ENCODE results near the gene FAM187B.
"Not testable (repeated sequence)": the region's sequence is repeated elsewhere in the genome, so short reads cannot be mapped to it uniquely, and the experiment has no call there.

The FAM187B gene

DNA sequence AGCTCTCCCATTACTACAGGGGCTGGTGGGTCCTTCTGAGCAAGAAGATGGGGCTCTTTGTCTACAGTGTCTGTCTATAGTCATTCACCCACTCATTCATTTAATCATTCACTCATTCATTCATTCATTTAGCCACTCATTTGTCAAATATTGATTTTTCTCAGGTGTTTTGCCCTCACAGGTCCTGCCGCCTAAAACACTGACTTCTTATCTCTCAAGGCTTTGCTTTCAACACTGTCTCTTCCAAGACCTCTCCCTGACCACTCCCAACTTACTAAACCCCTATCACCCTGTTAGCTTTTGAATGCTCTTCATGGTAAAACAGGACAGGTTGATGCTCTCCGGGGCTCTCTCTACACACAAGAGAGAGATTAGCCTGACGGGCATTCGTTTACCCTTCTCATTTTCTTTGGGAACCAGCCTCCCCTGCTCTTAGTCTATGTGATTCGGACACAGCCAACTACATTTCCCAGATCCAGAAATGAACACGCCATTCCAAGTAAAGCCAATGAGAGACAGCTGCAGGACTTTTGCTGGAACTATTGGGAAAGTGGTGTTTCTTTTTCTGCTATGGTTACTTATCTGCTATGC is 22.7 kb downstream of the FAM187B start:
- H3K4me3 ChIP-seq (ENCODE audit: low read depth, low read length): no peak overlapping the region
- TF ChIP-seq, protein P1, sequence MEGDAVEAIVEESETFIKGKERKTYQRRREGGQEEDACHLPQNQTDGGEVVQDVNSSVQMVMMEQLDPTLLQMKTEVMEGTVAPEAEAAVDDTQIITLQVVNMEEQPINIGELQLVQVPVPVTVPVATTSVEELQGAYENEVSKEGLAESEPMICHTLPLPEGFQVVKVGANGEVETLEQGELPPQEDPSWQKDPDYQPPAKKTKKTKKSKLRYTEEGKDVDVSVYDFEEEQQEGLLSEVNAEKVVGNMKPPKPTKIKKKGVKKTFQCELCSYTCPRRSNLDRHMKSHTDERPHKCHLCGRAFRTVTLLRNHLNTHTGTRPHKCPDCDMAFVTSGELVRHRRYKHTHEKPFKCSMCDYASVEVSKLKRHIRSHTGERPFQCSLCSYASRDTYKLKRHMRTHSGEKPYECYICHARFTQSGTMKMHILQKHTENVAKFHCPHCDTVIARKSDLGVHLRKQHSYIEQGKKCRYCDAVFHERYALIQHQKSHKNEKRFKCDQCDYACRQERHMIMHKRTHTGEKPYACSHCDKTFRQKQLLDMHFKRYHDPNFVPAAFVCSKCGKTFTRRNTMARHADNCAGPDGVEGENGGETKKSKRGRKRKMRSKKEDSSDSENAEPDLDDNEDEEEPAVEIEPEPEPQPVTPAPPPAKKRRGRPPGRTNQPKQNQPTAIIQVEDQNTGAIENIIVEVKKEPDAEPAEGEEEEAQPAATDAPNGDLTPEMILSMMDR (IDR thresholded peaks at IDR 0.05; ENCODE audit: low read depth, low read length): no peak
- in situ Hi-C loops (cut with HindIII; ENCODE audit: low sequenced_read_pairs): no loop called here
- DNase-seq (ENCODE audit: low read depth, low spot score): no peak

DNA sequence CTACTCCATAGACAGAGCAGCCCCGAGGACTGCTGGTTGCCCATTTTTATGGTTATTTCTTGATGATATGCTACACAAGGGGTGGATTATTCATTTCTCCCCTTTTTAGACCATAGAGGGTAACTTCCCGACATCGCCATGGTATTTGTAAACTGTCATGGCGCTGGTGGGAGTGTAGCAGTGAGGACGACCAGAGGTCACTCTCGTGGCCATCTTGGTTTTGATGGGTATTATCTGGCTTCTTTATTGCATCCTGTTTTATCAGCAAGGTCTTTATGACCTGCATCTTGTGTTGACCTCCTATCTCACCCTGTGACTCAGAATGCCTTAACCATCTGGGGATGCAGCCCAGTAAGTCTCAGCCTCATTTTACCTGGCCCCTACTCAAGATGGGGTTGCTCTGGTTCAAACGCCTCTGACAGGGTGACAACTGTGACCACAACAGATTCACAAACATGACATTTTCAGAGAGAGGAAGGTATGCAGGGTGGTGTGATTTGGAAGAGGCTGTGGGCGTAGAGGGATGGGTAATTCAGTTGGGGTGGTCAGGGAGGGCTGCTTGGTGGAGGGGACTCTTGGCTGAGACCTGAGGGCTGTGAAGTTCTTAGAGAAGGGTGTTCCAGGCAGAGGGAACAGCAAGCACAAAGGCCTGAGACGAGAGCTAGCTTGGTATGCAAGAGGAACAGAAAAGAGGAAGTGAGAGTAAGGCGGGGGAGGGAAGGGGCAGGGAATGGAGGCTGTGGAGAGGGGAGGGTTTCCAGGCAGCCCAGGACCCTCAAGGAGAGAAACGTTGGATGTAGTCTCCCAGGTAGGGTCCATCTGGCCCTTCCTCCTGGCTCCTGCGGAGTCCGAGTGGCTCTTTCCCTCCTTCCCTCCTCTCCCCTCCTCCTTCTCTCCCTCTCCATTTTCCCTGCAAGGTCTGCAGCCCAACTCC is 23.5 kb downstream of the FAM187B start:
- in situ Hi-C loops (cut with HindIII; ENCODE audit: low sequenced_read_pairs): no loop called here
- TF ChIP-seq, protein P1 (IDR thresholded peaks at IDR 0.05; ENCODE audit: low read depth, low read length): no peak

DNA sequence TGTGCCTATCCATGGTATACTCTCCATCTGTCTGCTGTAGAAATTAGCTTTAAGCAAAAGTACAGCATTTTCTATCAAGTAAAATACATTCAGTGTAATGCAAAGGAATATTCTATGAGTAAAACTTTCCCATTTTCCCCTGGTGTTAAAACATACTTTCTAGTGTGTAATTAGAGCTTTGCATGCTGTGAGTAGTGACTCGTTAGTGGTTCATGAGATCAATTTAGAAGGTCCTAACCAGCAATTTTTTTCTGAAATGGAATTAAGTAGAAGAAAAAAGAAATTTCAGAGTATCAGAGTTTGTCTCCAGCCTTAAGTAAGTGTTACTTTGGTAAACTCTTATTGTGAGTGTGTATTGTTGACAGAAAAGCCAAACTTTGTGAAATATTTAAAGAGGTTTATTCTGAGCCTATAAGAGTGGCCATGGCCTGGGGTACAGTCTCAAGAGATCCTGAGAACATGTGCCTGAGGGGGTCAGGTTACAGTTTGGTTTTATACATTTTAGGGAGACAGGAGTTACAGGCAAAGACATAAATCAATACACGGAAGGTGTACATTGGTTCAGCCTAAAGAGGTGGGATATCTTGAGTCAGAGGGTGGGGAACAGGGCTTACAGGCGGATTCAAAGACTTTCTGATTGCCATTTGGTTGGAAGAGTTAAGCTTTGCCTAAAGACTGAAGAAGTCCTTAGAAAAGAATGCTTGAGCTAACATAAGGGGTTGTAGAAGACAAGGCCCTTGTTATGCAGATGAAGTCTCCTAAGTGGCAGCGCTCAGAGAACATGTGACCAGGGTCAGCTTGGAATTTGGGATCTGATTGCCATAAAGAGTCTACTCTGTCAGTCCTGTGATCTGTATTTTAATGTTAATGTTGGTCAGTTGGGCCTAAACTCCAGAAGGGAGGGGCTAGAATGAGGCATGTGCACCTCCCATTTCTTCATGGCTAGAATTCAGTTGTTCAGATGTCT is 25.5 kb downstream of the FAM187B start:
- in situ Hi-C loops (cut with HindIII; ENCODE audit: low sequenced_read_pairs): no loop called here
- TF ChIP-seq, protein P1 (IDR thresholded peaks at IDR 0.05; ENCODE audit: low read depth, low read length): no peak
- no peak for DNase-seq (ENCODE audit: low read depth, low spot score)
- no peak overlapping the region for H3K4me3 ChIP-seq (ENCODE audit: low read depth, low read length)

More for the DNA sequence above, 23.5 kb downstream of the FAM187B start:
- no peak overlapping the region for H3K4me3 ChIP-seq (ENCODE audit: low read depth, low read length)
- DNase-seq (ENCODE audit: low read depth, low spot score): no peak

DNA sequence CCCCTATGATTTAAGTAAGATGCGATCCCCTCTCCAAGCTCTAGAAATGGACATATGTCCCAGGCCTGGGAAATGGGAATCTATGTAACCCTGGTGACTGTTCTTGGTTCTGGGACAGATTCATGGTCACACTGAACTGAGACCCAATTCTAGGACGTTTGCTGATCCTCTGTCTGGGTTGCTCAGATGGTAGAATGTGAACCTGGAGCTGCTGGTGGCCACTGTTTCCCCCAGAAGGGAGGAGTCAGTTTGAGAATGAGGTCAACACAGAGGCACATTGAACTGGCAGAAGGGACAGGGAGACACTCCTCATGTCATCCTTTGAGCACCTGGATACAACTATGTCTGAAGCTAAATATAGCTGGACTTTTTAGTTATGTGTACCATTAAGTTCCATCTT is 29.1 kb downstream of the FAM187B start:
- TF ChIP-seq, protein P1 (IDR thresholded peaks at IDR 0.05; ENCODE audit: low read depth, low read length): no peak
- H3K4me3 ChIP-seq (ENCODE audit: low read depth, low read length): no peak overlapping the region
- in situ Hi-C loops (cut with HindIII; ENCODE audit: low sequenced_read_pairs): no loop called here
- no peak for DNase-seq (ENCODE audit: low read depth, low spot score)

DNA sequence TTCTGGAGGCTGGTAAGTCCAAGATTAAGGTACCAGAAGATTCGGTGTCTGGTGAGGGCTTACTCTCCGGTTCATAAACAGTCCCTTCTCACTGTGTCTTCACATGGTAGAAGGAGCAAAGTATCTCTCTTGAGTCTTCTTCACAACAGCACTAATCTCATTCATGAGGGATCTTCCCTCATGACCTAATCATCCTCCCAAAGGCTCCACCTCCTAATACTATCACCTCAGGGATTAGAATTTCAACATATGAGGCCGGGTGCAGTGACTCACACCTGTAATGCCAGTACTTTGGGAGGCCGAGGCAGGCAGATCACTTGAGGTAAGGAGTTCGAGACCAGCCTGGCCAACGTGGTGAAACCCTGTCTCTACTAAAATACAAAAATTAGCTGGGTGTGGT is 31.7 kb downstream of the FAM187B start:
- H3K4me3 ChIP-seq (ENCODE audit: low read depth, low read length); in situ Hi-C loops (cut with HindIII; ENCODE audit: low sequenced_read_pairs); DNase-seq (ENCODE audit: low read depth, low spot score): not testable (repeated sequence)

DNA sequence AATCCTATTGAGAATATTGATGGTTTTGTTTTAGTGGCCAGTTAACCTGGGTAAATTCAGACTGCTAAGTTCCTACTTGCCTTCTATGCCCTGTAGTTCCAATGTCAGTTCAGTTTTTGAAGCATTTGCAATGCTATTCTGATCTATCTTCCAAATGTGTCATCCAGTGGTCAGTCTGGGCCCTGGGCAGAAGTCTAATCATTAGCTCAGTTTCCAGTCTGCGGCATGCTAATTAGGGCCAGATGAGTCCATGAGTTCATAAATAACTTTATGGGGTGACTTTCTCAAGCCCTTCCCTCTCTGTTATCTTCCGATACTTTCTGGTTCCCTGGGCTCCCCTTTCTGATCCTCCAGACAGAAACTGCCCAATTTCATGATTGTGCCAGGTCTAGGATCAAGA is 32.7 kb downstream of the FAM187B start:
- H3K4me3 ChIP-seq (ENCODE audit: low read depth, low read length): no peak overlapping the region
- DNase-seq (ENCODE audit: low read depth, low spot score): no peak
- TF ChIP-seq, protein P1 (IDR thresholded peaks at IDR 0.05; ENCODE audit: low read depth, low read length): no peak
- in situ Hi-C loops (cut with HindIII; ENCODE audit: low sequenced_read_pairs): no loop called here
